Measurements from ENCODE around the gene MED29.

MED29 gene

DNA sequence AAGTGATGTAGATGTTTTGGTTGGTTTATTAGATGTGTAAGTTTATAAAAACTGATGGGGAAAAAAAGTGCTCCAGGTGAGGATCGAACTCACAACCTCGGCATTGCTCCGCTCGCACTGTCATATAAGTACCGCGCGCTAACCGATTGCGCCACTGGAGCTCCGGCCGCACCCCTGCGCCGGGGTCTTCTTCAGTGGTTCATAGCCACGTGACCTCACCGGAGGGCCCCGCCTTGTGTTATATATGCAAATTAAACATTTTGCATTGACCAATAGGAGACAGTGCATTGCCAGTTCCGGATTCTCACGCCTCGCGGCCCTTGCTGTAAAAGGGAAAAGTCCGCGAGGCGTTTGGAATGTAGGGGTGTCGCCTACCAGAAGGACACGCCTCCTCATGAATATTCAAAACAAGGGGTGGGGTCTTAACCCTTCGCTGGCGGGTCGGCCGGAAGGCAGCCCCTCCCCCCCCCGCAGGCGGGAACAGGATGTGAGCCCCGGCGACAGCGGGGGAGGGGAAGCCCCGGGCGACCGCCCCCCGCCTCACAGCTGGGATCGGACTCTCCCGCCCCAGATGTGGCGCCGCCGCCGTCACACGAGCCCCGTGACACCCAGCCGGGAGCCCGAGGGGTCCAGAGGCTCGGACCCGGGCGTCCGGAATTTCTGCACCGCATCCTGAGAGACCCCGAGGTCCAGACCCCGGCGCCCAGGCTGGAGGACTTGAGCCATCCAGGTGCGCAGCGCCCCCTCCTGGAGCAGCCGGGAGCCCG lies 21.1 kb downstream of the MED29 start, which contains the start of gene PLEKHG2:
Gene PLEKHG2 (plus strand): TSS at position 570 of the 767 bp plus-strand sequence. CDS start 1,418 bp downstream, outside the sequence.
- peak; percentile 96 for DNase-seq

- no peak for DNase-seq
Observed at GRCh38 chr19:39412867-39413271, 21.7 kb downstream of the MED29 start.

DNA sequence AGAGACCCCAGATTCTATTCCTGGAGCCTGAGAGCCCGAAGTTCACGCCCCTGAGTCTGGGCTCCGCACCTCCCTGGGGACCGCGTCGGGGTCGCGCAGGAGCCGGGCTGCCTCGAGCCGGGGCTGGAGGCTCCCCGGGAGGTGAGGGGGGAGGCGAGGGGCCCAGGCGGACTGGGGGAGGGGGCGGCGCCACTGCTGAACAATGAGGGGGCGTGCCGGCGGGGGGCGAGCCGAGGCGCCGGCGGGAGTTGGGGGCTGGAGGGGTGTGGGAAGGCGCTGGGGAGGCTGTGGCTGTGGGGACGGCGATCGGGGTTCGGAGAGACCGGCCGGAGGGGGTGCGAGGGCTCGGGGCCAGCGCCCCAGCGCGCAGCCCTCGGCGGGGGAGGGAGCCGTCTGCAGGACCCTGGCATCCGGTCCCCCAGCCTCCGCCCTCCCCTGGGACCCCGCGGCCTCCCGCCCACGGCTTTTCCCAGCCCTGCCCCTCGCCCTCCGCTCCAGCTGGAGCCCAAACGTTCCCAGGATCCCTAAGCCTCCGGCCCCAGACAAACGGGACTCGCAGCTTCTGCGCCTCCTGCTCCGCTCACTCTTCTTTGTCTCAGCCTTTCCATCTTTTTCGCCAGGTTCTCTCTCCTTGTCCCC lies 22.2 kb downstream of the MED29 start:
- peak; percentile 43 for DNase-seq

DNA sequence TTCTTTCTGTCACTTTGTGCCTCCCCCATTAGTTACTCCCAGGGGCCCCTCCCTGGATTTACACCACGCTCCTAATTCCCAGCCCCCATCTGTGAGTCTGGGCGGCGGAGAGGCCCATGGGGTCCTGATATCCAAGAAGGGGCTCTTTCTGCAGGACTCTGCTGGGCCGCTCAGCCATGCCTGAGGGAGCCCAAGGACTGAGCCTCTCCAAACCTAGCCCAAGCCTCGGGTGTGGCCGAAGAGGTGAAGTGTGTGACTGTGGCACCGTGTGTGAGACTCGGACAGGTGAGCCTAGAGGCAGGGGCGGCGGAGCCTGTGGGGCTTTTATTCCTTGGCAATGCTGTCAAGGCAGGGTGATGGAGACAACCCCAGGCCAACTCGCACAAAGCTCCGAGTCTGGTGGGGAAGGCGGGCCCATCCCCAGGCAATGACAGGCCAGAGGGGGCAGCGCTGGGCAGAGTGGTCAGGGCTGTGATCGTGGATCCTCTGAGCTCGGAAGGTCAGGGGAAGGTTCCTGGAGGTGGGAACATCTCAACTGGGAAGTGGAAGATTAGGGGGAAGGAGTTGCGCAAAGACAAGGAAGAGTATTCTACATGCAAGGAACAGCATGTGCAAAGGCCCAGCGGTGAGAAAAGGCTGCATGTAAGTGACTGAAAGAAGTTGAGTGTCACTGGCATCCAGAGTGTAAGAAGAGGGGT lies 22.9 kb downstream of the MED29 start:
- DNase-seq, result peak; percentile 27

DNA sequence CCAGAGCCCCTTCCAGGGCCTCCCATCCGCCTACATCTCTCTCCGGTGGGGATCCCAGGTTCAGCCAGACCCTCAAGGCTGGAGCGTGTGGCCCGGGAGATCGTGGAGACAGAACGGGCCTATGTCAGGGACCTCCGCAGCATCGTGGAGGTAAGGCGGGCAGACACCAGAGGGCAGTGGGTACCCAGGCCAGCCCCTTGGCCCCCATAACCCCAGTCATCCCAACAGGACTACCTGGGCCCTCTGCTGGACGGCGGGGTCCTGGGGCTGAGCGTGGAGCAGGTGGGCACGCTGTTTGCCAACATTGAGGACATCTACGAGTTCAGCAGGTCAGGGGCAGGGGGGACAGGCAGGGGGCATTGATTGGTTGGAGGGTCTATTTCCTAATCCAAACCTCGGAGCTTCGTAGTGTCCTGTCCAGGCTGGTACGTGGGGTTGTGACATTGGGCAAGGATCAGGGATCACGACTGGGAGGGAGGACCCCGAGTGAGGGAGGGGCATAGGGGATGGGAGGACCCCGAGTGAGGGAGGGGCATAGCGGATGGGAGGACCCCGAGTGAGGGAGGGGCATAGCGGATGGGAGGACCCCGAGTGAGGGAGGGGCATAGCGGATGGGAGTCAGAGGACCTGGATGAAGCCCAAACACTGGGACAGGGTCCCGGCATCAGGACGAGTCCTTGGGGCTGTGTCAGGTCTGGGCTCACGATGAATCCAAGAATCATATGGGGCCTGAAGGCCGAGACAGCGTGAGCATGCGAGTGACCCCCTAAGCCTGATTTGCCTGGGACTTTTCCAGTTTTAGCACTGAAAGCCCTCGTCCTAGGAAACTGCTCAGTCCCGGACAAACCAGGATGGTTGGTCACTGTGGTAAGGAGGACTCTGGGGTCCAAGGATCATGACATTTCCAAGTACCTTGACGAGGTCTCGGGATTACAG lies 24.2 kb downstream of the MED29 start:
- no peak for DNase-seq

GRCh38 chr19:39416152-39417120 lies 25.3 kb downstream of the MED29 start:
- DNase-seq, result no peak

- DNase-seq, result no peak
Observed at GRCh38 chr19:39417463-39418181, 26.4 kb downstream of the MED29 start.

DNA sequence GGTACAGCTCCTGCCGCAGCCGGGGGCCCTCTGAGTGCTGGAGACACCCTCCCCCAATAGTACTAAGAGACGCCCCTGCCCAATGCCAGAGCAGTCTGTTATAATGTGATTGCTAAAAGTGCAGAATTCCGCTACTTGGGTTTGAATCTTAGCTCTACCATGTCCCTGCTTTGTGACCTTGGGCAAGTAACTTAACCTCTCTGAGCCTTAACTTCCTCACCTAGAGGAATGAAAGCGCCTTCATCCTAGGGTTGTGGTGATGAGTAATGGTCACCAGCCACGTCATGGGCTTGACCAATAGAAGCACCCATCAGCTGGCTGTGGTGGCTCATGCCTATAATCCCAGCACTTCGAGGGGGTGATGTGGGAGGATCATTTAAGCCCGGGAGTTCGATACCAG lies 27.8 kb downstream of the MED29 start:
- DNase-seq, result no peak

- no peak for DNase-seq
Observed at GRCh38 chr19:39420769-39421168, 29.6 kb downstream of the MED29 start.

DNA sequence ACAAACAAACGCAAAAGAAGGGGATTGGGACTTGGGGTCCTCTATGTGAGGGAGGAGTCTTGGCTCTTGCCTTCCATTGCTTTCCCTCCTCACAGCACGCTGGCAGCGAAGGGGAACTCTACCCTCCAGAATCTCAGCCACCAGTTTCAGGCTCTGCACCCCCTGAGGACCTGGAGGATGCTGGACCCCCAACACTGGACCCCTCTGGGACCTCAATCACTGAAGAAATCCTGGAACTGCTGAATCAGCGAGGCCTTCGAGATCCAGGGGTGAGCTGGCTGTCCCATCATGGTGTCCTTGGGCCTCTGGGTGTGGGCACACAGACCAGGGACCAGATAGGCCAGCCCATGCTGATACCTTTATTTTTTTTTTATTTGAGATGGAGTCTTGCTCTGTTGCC lies 30.8 kb downstream of the MED29 start:
- DNase-seq, result no peak

DNA sequence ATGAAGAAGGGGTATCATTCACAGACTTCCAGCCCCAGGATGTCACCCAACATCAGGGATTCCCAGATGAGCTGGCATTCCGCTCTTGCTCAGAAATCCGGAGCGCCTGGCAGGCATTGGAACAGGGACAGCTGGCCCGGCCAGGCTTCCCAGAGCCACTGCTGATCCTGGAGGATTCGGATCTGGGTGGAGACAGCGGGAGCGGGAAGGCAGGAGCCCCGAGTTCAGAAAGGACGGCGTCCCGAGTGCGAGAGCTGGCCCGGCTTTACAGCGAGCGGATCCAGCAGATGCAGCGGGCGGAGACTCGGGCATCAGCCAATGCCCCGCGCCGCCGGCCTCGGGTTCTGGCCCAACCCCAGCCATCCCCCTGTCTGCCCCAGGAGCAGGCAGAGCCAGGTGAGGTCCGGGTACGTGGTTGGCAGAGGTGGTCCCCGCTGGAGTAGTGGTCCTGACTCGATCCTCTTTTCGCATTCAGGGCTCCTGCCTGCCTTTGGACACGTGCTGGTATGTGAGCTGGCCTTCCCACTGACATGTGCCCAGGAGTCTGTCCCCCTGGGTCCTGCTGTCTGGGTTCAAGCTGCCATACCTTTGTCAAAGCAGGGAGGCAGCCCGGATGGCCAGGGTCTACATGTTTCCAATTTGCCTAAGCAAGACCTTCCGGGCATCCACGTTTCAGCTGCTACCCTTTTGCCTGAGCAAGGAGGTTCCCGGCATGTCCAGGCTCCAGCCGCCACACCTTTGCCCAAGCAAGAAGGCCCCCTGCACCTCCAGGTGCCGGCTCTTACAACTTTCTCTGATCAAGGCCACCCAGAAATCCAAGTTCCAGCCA lies 32.3 kb downstream of the MED29 start:
- DNase-seq, result no peak

DNA sequence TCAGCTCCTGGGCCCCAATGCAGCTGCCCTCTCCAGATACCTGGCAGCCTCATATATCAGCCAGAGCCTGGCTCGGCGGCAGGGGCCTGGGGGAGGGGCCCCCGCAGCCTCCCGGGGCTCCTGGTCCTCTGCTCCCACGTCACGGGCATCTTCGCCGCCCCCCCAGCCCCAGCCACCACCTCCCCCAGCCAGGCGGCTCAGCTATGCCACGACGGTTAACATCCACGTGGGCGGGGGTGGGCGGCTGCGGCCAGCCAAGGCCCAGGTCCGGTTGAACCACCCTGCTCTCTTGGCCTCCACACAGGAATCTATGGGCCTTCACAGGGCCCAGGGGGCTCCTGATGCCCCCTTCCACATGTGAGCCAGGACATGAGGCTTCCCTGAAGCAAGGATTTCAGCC lies 33.8 kb downstream of the MED29 start:
- DNase-seq, result no peak

- DNase-seq, result no peak
Observed at GRCh38 chr19:39425744-39426143, 34.6 kb downstream of the MED29 start.

GRCh38 chr19:39426170-39426569 lies 35.0 kb downstream of the MED29 start:
- no peak for DNase-seq

DNA sequence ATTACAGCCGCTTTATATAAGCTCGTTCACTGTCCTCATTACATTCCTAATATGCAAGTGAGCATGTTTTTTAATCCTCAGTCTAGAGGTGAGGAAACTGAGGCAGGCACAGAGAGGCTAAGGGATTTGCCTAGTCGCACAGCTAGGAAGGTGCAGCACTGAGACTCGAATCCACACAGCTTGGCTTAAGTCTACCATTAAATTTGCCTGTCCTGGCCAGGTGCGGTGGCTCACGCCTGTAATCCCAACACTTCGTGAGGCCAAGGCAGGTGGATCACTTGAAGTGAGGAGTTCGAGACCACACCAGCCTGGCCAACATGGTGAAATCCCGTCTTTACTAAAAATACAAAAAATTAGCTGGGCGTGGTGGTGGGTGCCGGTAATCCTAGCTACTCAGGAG lies 36.5 kb downstream of the MED29 start:
- no peak for DNase-seq

- DNase-seq, result no peak
Observed at GRCh38 chr19:39428283-39429112, 37.3 kb downstream of the MED29 start.

DNA sequence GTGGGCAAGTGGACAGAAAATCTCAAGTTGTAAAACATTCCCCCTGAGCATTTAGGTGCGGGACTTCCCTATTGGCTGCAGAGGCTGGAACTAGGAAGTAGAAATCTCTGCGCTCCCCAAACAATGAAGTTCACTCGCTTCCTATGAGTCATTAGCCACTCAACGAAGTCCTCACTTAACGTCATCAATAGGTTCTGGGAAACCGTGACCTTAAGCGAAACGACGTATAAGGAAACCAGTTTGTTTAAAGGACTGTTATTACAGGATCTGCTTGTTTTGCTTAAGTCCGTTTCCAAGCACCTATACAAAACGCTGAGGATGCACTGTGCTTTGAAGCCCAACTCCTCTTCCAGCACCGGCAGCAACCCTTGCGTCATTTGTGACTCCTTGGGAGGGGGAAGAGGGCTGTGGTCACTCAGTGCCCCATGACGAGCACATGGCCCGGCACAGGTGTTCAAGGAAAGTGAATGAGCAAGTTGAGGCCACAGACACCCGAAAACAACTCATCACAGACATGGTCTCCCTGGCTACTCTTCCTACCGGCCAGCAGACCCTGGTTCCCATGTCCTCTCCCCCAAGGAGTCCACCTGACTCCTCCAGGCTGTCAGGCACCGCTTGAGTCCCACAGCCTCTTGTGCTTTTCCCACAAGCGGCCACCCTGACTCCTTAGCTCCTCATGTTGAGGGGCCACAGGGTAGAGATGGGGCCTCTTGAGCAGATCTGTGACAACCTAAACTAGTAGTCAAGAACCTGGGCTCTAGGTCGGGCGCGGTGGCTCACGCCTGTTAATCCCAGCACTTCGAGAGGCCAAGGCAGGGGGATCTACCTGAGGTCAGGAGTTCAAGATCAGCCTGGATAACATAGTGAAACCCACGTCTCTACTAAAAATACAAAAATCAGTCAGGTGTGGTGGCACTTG lies 39.8 kb downstream of the MED29 start:
- peak; percentile 40 for DNase-seq

DNA sequence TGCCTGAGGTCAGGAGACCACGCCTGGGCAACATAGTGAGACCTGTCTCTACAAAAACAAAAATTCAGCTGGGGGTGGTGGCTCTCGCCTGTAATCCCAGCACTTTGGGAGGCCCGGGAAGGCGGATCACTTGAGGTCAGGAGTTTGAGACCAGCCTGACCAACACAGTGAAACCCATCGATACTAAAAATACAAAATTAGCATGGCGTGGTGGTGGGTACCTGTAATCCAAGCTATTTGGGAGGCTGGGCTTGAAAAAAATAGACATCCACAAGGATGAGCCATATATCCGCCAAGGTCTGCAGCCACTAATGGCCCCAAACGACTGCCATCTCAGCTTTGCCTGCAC lies 41.5 kb downstream of the MED29 start:
- no peak for DNase-seq
